ENCODE data around the gene SLC16A13.

DNA sequence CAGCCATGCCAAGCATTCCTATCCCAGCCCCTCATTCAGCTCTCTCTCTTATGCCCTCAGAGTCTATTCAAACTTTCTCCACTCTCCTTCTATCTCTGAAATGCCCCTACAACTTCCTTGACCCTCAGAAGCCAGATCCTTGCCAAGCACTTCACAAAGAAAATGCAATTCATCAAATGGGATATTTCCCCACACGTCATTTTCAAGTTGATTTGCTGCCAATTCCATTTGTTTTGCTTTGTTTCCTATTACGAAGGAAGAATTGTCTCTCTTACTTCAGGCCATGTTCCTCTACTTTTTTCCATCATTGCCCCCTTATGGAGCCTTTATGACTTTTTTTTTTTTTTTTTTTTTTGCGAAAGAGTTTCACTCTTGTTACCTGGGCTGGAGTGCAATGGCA lies 49.1 kb upstream of the SLC16A13 start:
- TF ChIP-seq POLR2AphosphoS5 (IDR thresholded peaks at IDR 0.05; ENCODE audit: low read depth, low read length) = no peak
- no peak for TF ChIP-seq POLR2A (IDR thresholded peaks at IDR 0.05; ENCODE audit: low read depth, low read length)
- TF ChIP-seq TAF1 (IDR thresholded peaks at IDR 0.05; ENCODE audit: borderline replicate concordance, low read depth, low read length) = no peak

Measured in GM12892 (cell line).